ENCODE measurements around the gene PDCD6IP.

The PDCD6IP gene

GRCh38 chr3:33895658-33896057 is 97.2 kb downstream of the PDCD6IP start:
- DNase-seq (ENCODE audit: low read depth in 2 of 2): no peak

DNA sequence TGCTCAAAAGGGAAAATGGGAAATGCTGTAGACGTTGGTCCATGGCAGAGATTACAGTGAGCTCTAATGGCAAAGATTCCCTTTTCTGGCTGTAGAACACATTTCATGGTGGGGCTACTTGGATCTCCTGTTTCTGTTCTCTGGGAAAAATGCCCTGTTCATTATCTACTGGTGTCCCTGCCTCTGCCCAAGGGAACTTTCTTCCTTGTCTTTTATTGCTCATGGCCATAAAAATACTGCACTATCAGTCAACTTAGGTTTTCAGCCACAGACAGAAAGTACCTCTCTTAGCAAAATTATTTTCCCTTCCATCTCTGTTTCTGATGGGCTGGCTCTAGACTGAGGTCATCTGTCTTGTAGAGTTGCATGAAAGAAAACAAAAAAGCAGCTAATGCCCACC is 98.9 kb downstream of the PDCD6IP start:
- no peak for DNase-seq (ENCODE audit: low read depth in 2 of 2)

DNA sequence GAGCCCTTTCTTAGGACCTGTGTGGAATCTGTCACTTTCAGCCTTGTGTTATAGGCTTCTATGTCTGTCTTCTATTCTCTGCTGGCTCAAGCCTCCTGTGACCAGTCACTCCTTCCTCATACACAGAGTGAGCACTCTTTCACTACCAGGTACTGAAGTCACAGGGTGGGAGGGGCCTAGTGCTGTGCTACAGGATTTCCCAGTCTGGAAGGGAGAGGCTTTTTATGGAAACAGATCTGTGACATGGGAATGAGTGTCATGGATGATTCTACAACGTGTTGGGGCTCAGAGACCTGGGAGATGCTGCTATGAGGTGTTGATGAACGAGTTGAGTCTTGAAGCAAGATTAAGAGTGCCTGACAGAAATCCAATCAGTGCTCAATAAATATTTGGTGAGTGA is 100.5 kb downstream of the PDCD6IP start:
- DNase-seq (ENCODE audit: low read depth in 2 of 2): no peak

- no peak for DNase-seq (ENCODE audit: low read depth in 2 of 2)
Observed at GRCh38 chr3:33900440-33900808, 102.0 kb downstream of the PDCD6IP start.

GRCh38 chr3:33900809-33901505 is 102.5 kb downstream of the PDCD6IP start:
- DNase-seq (ENCODE audit: low read depth in 2 of 2): no peak

DNA sequence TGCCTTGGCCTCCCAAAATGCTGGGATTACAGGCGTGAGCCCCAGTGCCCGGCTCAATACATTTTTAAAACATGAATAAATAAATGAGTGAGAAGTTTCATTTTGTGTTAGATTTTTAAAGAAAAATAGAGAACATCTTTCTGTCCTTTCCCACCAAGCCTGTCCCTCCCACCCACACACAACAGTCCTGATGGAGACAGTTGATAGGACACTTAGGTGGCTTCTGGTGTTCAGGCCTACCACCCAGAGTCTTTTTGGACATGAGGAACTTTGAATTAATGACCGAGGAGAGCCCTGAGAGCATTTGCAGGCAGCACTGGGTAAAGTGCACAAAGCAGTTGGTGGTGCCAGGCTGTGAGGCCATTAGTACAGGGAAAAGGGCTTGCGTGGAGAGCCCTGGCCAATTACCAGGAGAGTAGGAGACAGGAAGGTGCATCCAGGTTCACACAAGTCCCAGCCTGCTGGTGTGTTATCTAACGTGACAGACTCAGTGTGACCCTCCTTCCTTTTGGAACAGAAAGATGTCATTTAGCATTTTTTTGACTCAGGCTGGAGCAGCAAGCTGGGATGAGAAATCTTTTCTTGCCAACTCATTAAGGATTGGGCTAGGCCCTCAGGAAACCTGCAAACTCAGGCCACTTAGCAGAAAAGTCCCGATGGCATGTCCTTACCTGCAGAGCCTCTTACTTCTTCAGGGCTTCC is 103.6 kb downstream of the PDCD6IP start:
- DNase-seq (ENCODE audit: low read depth in 2 of 2): no peak

DNA sequence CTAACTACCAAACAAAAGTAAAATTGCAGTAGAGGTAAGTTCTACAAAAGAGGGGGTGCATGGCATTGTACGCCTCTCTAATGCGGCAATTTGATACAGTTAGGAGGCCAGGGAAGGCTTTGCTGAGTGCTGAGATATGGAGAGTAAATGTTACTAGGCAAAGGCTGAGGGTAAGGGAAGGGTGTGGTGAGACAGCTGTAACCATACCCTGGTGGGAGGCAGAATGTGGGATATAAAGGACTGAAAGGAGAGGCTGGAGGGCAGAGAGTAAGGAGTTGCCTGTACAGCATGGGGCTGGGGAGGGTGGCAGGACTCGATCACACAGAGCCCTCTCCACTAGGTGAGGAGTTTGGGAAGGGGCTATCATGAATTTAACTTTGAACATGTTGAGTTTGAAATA is 106.3 kb downstream of the PDCD6IP start:
- no peak for DNase-seq (ENCODE audit: low read depth in 2 of 2)

GRCh38 chr3:33908250-33908851 is 109.9 kb downstream of the PDCD6IP start:
- no peak for DNase-seq (ENCODE audit: low read depth in 2 of 2)

DNA sequence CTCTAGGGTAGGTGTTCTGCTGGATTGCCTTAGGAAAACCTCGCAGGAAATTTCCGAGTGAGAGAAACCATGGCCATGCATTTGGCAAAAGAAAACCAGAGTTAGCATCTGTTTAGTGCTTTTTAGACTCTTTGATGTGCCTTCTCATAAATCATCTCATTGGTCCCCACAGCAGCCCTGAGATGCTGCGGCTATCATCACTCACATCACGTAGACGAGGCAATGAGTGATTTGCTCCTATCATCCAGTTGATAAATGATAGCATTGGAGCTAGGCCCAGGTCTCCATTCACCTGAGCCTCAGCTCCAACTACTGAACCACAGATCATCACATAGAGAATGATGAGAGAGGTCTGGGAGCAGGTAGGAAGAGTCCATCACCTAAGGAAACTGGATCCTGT is 111.1 kb downstream of the PDCD6IP start:
- DNase-seq (ENCODE audit: low read depth in 2 of 2): no peak

GRCh38 chr3:33910031-33910430 is 111.6 kb downstream of the PDCD6IP start:
- no peak for DNase-seq (ENCODE audit: low read depth in 2 of 2)

GRCh38 chr3:33911525-33912322 is 113.3 kb downstream of the PDCD6IP start:
- no peak for DNase-seq (ENCODE audit: low read depth in 2 of 2)

DNA sequence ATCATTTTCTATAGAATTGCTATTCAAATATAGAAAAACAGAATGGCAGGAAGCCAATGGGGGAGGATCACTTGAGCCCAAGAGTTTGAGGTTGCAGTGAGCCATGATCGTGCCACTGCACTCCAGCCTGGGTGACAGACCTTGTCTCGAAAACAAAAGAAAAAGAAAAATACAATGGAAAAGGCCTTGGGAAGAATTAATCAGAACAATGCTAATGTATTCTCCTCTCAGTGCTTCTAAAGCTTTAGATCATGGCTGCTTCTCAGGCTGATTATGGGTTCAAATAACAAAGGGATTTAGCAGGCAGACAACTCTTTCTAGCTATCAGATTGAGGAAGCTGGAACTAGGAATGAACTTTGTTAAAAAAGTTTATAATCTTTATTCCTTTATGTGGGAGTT is 115.8 kb downstream of the PDCD6IP start:
- DNase-seq (ENCODE audit: low read depth in 2 of 2): no peak

DNA sequence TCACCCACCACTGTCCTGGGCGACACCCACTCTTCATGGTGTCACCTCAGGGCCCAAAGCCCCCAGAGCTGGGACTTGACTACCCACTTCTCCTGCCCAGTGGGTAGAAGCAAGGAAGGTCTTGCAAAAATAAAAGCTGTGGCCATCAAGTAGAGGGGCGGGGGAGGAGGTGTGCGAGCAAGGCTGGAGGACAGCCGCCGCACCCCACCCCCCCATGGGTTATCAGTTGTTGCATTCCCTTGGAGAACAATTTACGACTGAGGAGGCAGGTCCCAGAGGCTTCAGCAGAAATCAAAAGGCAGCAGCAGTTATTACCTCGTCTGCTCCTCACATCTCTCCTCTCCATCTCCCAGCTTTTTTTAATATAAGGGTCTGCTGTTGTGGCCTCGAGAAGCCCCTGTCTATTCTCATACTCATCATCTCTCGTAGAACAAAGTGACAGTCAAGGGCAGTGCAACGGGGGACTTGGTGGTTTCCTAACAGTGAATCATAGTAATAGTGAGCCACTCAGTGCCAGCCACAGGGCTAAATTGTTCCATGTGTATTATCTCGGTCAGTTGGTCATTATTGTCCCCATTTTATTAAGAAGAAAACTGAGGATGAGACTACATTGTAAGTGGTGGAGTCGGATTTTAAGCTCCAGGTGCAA is 116.4 kb downstream of the PDCD6IP start:
- no peak for DNase-seq (ENCODE audit: low read depth in 2 of 2)

DNA sequence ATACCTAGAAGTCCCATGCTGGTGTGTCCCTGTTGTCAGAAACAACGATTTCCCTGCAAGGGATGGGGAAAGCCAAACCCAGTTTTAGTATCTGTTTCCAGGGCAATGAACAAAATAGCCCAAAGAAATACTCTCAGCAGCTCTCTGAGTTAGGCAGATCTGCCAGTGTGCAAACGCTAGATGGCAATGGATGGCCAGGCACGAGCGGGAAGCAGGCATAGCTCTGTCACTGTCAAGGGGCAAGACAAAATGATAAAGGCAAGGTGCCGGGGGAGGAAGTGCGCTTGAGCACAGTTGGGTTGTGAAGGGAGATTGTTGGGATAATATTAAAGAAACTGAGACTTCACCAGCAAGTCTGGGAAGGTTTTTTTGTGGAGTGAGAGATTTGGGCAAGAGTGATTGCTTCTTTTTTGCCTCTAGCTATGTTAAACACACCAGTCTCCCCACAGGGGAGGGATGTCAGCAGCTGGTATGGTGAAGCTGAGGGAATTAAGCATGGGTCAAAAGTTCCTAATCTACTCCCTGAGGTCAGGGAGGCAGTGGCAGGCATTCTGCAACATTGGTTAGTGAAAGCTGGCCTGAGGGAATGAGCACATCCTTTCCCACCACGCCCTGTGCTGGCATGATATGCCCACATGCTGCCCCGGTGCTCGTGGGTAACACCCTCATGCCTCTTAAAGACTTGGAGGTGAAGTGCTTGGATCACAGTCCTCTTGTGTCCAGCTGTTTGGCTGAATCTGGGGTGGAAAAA is 117.5 kb downstream of the PDCD6IP start:
- no peak for DNase-seq (ENCODE audit: low read depth in 2 of 2)

DNA sequence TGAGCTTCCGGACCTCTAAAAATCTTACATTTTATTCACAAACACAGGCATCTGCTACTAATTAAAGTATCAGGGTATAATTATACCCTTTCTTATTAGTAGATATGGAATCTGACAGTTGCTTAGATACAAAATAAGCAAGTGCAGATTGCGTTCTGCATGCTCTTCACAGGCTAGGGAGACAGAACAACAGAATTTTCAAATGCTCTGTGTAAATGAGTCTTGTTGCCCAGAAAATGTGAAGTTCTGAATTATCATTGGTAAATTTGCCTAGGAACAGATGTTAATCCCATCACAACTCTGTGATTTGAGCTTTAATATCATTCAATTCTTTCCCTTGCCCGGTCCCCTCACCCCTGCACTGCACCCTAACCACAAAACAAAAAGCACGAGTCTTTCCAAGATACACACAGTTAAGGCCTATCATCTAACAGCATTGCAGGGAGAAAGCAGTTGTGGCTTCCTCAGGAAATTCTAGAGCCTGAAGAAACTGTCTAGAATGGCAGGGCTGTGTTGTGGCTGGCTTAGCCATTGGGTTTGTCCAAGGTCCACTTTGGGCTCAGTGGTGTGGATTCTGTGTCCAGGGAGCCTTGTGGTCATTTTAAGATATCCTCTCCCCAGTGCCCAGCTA is 119.8 kb downstream of the PDCD6IP start:
- no peak for DNase-seq (ENCODE audit: low read depth in 2 of 2)

All from stimulated activated CD4-positive, alpha-beta T cell treated with anti-CD3 and anti-CD28 coated beads, Interleukin-1b, Interleukin-23, amount 100 ng/mL, for 1 hour (primary cell).